GM12878 (cell line): Measurements from ENCODE around the gene TRAF3IP3. TPM values are rescaled to one million over a fixed set of nuclear protein-coding genes. Genes with fewer than 3 reads are reported as not detected.

ENCODE experiments used
- ATAC-seq: fragments of 200-7000 bp; cut with Tn5 transposase; 3 replicates; pipeline ENCODE4 v1.9.1; 2020; ENCODE audit warnings: mild to moderate bottlenecking, moderate library complexity
- BruUV-seq: library from RNA; stranded (reverse); fragments of 400-500 nt; replicated peaks from 2 replicates; lab custom pipeline; 2021; lab: Mats Ljungman, UMichigan
- CTCF ChIA-PET: fragments of 300-600 bp; sonication (Branson Sonifier 250); formaldehyde crosslinking; extraction: SDS; loops from one replicate; lab custom pipeline; 2021; ENCODE audit warnings: inconsistent platforms; lab: Yijun Ruan, JAX
- POLR2A ChIA-PET: fragments of 350-600 bp; formaldehyde crosslinking; extraction: SDS; loops from one replicate; lab custom pipeline; 2021; ENCODE audit warnings: inconsistent platforms; lab: Charles Lee
- RAD21 ChIA-PET: fragments of 300-600 bp; sonication (Branson Sonifier 250); formaldehyde crosslinking; loops from one replicate; lab custom pipeline; 2023; ENCODE audit warnings: antibody characterized with exemption; ENCODE audit not compliant: unreplicated experiment; lab: Charles Lee
- SMC1A ChIA-PET: fragments of 300-600 bp; sonication (Branson Sonifier 250); formaldehyde crosslinking; loops from one replicate; lab custom pipeline; 2023; ENCODE audit not compliant: unreplicated experiment, uncharacterized antibody; lab: Charles Lee
- DNase-seq: peaks from one replicate; pipeline ENCODE4 v3.0.0-alpha.2; 2011; ENCODE audit warnings: low read depth, low spot score
- FAIRE-seq: peaks from 3 replicates; lab custom pipeline; 2011; peaks lifted over from hg19 to GRCh38; lab: Jason Lieb, UNC
- H2AFZ ChIP-seq: 2 replicates; pipeline ENCODE4 v1.6.0; 2011; ENCODE audit warnings: low read depth, low read length, control low read depth; ENCODE audit not compliant: control insufficient read depth
- H3K27ac ChIP-seq: 2 replicates; pipeline ENCODE4 v1.5.1; 2011; ENCODE audit warnings: control low read depth; ENCODE audit not compliant: control insufficient read depth, insufficient read depth
- H3K27me3 ChIP-seq, 2 experiments: replicated peaks in 1 of 2; 2 replicates each; pipeline versions ENCODE4 v1.6.0 to v1.6.1; 2011; ENCODE audit warnings: low read length in 1 of 2; ENCODE audit not compliant: control insufficient read depth in 2 of 2, insufficient read depth in 2 of 2
- H3K36me3 ChIP-seq, 2 experiments: 2 replicates each; pipeline ENCODE4 v1.5.1; 2011; ENCODE audit warnings: low read length in 1 of 2; ENCODE audit not compliant: control insufficient read depth in 2 of 2, insufficient read depth in 2 of 2
- H3K4me1 ChIP-seq: 2 replicates; pipeline ENCODE4 v1.6.1; 2011; ENCODE audit warnings: mild to moderate bottlenecking, low read length, moderate library complexity, mixed read lengths; ENCODE audit not compliant: control insufficient read depth, insufficient read depth
- H3K4me2 ChIP-seq: 2 replicates; pipeline ENCODE4 v1.6.0; 2011; ENCODE audit warnings: control low read depth; ENCODE audit not compliant: control insufficient read depth, insufficient read depth
- H3K4me3 ChIP-seq: fragments of 200-600 bp; sonication (generic); 2 replicates; pipeline ENCODE4 v1.5.1; 2016
- H3K79me2 ChIP-seq: 2 replicates; pipeline ENCODE4 v1.6.0; 2011; ENCODE audit warnings: low read length; ENCODE audit not compliant: control insufficient read depth, insufficient read depth
- H3K9ac ChIP-seq: 2 replicates; pipeline ENCODE4 v1.8.0; 2011; ENCODE audit warnings: low read length, control low read depth, mixed read lengths; ENCODE audit not compliant: control insufficient read depth, insufficient read depth
- H3K9me3 ChIP-seq: replicated peaks from 3 replicates; pipeline ENCODE4 v1.5.1; 2011; ENCODE audit warnings: mild to moderate bottlenecking, low read length; ENCODE audit not compliant: control insufficient read depth, insufficient read depth
- H4K20me1 ChIP-seq: 2 replicates; pipeline ENCODE4 v1.6.0; 2011; ENCODE audit not compliant: control insufficient read depth, insufficient read depth
- BCL11A ChIP-seq: IDR thresholded peaks from 2 replicates; pipeline ENCODE4 v1.6.1; 2011; ENCODE audit warnings: low read depth, low read length
- CBX3 ChIP-seq: fragments of 200-600 bp; sonication (generic); IDR thresholded peaks from 2 replicates; pipeline ENCODE4 v1.6.1; 2016; ENCODE audit warnings: low read depth, borderline replicate concordance
- CHD1 ChIP-seq: IDR thresholded peaks from 2 replicates; pipeline ENCODE4 v1.6.1; 2012; ENCODE audit warnings: low read depth, low read length, improper control_type of control experiment
- EED ChIP-seq: sonication (generic); IDR thresholded peaks from 2 replicates; pipeline ENCODE4 v1.6.1; 2016; ENCODE audit warnings: antibody characterized with exemption, low read depth
- GABPA ChIP-seq: IDR thresholded peaks from 2 replicates; pipeline ENCODE4 v1.6.1; 2014; ENCODE audit warnings: antibody characterized with exemption, low read depth, mild to moderate bottlenecking, inconsistent platforms
- GATAD2B ChIP-seq: fragments of 450-650 bp; conservative IDR thresholded peaks from 2 replicates; pipeline ENCODE4 v1.6.1; 2017; ENCODE audit warnings: low read depth, mild to moderate bottlenecking, moderate library complexity
- JUNB ChIP-seq: IDR thresholded peaks from 2 replicates; pipeline ENCODE4 v1.6.1; 2016; ENCODE audit warnings: antibody characterized with exemption, mild to moderate bottlenecking
- MTA2 ChIP-seq: fragments of 450-650 bp; IDR thresholded peaks from 2 replicates; pipeline ENCODE4 v1.6.1; 2016; ENCODE audit warnings: low read depth, mild to moderate bottlenecking, moderate library complexity
- MYC ChIP-seq: IDR thresholded peaks from 2 replicates; pipeline ENCODE4 v1.6.1; 2011; ENCODE audit warnings: mild to moderate bottlenecking, low read length, moderate library complexity, inconsistent platforms; ENCODE audit not compliant: insufficient read depth, insufficient replicate concordance, insufficient read length, severe bottlenecking
- NRF1 ChIP-seq: conservative IDR thresholded peaks from 2 replicates; pipeline ENCODE4 v1.6.1; 2011; ENCODE audit warnings: mild to moderate bottlenecking, low read depth, low read length, improper control_type of control experiment
- PAX5 ChIP-seq: IDR thresholded peaks from 2 replicates; pipeline ENCODE4 v1.6.1; 2011; ENCODE audit warnings: low read depth, low read length, borderline replicate concordance
- RAD21 ChIP-seq: IDR thresholded peaks from 2 replicates; pipeline ENCODE4 v1.6.1; 2011; ENCODE audit warnings: mild to moderate bottlenecking, low read depth, low read length, moderate library complexity; ENCODE audit not compliant: insufficient read depth
- RFX5 ChIP-seq: IDR thresholded peaks from 2 replicates; pipeline ENCODE4 v1.6.1; 2011; ENCODE audit warnings: low read depth, low read length, improper control_type of control experiment
- RUNX3 ChIP-seq: IDR thresholded peaks from 2 replicates; pipeline ENCODE4 v1.6.1; 2012; ENCODE audit warnings: low read length, inconsistent platforms
- SUPT20H ChIP-seq: IDR thresholded peaks from 2 replicates; pipeline ENCODE4 v1.6.1; 2011; ENCODE audit warnings: low read depth, mild to moderate bottlenecking, low read length, moderate library complexity, borderline replicate concordance; ENCODE audit not compliant: control insufficient read depth
- TCF7 ChIP-seq: IDR thresholded peaks from 2 replicates; pipeline ENCODE4 v1.6.1; 2014; ENCODE audit warnings: antibody characterized with exemption, borderline replicate concordance
- WRNIP1 ChIP-seq: IDR thresholded peaks from 2 replicates; pipeline ENCODE4 v1.6.1; 2011; ENCODE audit warnings: low read depth, low read length, improper control_type of control experiment, borderline replicate concordance
- ZSCAN29 ChIP-seq: fragments of 450-650 bp; IDR thresholded peaks from 2 replicates; pipeline ENCODE4 v1.6.1; 2017; ENCODE audit warnings: mild to moderate bottlenecking, moderate library complexity
- WGBS: methylation state at CpG from one replicate; pipeline ENCODE4 v1.1.6; 2016; ENCODE audit warnings: low lambda C conversion rate; ENCODE audit not compliant: insufficient replicate concordance, insufficient coverage; ENCODE audit errors: missing lambda C conversion rate; 5-methylcytosine and 5-hydroxymethylcytosine counted together
- in situ Hi-C: fragments of 300-500 bp; cut with MboI; formaldehyde crosslinking; loops from 9 replicates; pipeline ENCODE4 v1.14.3; 2018; ENCODE audit warnings: mixed read lengths
- intact Hi-C: fragments of 100-400 bp; cut with micrococcal nuclease; formaldehyde crosslinking; loops from one replicate; pipeline ENCODE4 v1.14.2; 2022; ENCODE audit not compliant: unreplicated experiment
- polyA plus RNA-seq, 11 experiments: library from polyadenylated mRNA; depleted of rRNA in 4 of 11; unstranded in 6 of 11; stranded (reverse) in 5 of 11; fragments of >200 nt; fragmentation: Nextera tagmentation in 4 of 11; fragmentation: Illumina TruSeq in 1 of 11; extraction: Ambion mirVana in 4 of 11; extraction: Trizol in 1 of 11; gene quantifications; 1 replicate in 1 of 11; 2 replicates in 10 of 11; pipeline versions ENCODE4 v1.2.1 to v1.2.3, GENCODE V29; 2011 to 2016; ENCODE audit warnings: inconsistent platforms in 2 of 11, missing spikeins in 2 of 11, low read depth in 1 of 11
- total RNA-seq, 4 experiments: library from RNA; depleted of rRNA in 3 of 4; stranded (reverse); fragments of >200 nt in 3 of 4; fragmentation: Illumina TruSeq in 1 of 4; extraction: Trizol in 1 of 4; gene quantifications; 2 replicates each; pipeline versions ENCODE4 v1.2.1 to v1.2.3, GENCODE V29; 2013 to 2021
- TF ChIP-seq, protein P1 (sequence below): IDR thresholded peaks from 2 replicates; pipeline ENCODE4 v1.6.1; 2012; ENCODE audit warnings: low read depth, low read length, improper control_type of control experiment
- TF ChIP-seq, protein P2 (sequence below): IDR thresholded peaks from 2 replicates; pipeline ENCODE4 v1.6.1; 2012; ENCODE audit warnings: low read depth, low read length, improper control_type of control experiment
- TF ChIP-seq, protein P3 (sequence below), 3 experiments: IDR thresholded peaks in 2 of 3; conservative IDR thresholded peaks in 1 of 3; 2 replicates each; pipeline ENCODE4 v1.5.1; 2011; ENCODE audit warnings: low read depth in 3 of 3, low read length in 3 of 3, mild to moderate bottlenecking in 3 of 3, control low read depth in 2 of 3, moderate library complexity in 2 of 3, inconsistent platforms in 1 of 3, mixed read lengths in 1 of 3; ENCODE audit not compliant: control insufficient read depth in 2 of 3, insufficient read depth in 1 of 3; ENCODE audit errors: extremely low read depth in 1 of 3

Gene TRAF3IP3
- total and polyA plus RNA-seq, 10 of the 15 experiments (the other 5 are each of a cell fraction or from before 2014, with no cell fraction given): 61.6 to 121 (median 96.5) TPM

DNA sequence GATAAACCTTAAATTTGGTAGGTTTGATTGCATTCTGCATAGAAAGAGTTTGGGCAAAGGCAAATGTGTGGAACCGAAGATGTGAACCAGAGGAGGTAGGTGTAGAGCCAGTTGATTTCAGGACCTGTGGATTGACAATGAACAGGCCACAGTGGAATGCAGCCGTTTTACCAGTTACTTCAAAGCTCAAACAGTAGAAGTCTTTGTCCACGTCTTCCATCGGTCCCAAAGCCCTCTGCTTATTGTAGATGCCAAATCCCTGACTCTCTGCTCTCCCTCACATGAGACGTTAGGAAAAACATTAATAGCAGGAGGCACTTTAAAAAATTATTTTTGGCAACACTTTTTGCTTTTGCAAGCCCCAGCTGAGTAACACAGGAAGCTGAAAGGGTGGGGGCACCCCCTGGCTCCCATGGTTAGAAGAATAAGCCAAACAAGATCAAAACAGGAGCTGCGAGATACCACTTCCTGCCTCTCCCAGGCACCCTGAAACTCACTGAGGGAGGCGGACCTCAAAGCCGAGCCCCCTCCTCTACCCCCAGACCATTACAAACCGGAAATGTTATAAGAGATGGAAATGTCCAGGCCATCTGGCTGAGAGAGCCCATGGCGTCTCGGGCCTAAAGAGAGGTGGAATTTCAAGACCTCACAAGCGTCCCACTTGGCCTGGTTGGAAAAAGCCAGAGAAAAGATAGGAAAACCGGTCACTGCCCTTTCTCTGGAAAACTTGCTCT is 13.5 kb downstream of the TRAF3IP3 start:
- no TSS peak for BruUV-seq
- in situ Hi-C loops (no loop called here), intact Hi-C loops (loop anchor here (1.0 kb wide), 1 partner anchor 13 kb away; the partner anchor contains the start of gene TRAF3IP3)
- H3K27ac ChIP-seq: peak overlapping the region; percentile 93
- H3K4me2 ChIP-seq: peak overlapping the region; percentile 96
- H3K9me3 ChIP-seq: no peaks in the 10 kb centered on the region
- RAD21 ChIA-PET: interaction anchor here (0.7 to 5.4 kb wide), 16 partner anchors 11 to 166 kb away, joined by 3 to 188 read pairs (median 4); partner anchors contain the start of genes LAMB3, TRAF3IP3 and UTP25
- CTCF ChIA-PET: interaction anchor here (1.0 to 5.8 kb wide), 13 partner anchors 9 to 200 kb away, joined by 3 to 117 read pairs (median 6); partner anchors contain the start of genes HSD11B1, TRAF3IP3 and UTP25
- SMC1A ChIA-PET: interaction anchor here (0.9 to 5.6 kb wide), 10 partner anchors 15 to 203 kb away, joined by 3 to 282 read pairs (median 6); partner anchors contain the start of genes C1orf74, TRAF3IP3 and UTP25
- POLR2A ChIA-PET: interaction anchor here (0.8 to 5.2 kb wide), 7 partner anchors 11 to 94 kb away, joined by 3 to 107 read pairs (median 5); partner anchors contain the start of genes C1orf74, G0S2 and TRAF3IP3
- H3K9ac ChIP-seq: peak overlapping the region; percentile 74
- H3K4me3 ChIP-seq: peak overlapping the region; percentile 72
- H3K4me1 ChIP-seq: peaks cover 52% of the 10 kb centered on the region
- peaks cover 0 to 3% of the 10 kb centered on the region in 2 experiments; a peak in 2 of 4 replicates for H3K36me3 ChIP-seq
- ATAC-seq (peak; percentile 84), FAIRE-seq (peak; percentile 81), DNase-seq (peak; percentile 75)
- H2AFZ ChIP-seq: peak overlapping the region; percentile 5; the same call in 1 of the 2 replicates
- H3K27me3 ChIP-seq: no peaks in the 10 kb centered on the region
- peaks cover 16% of the 10 kb centered on the region for H3K79me2 ChIP-seq
- H4K20me1 ChIP-seq: no peaks in the 10 kb centered on the region
- under 1% methylated on average over 13 of the region's 13 CpGs for WGBS
- TF ChIP-seq RUNX3 (peak; percentile 92), JUNB (peak; percentile 43; the same call in 1 of the 2 replicates), NRF1 (no peak), EED (peak; percentile 94), TCF7 (peak; percentile 76; the same call in 1 of the 2 replicates), CHD1 (no peak), MYC (no peak), GABPA (peak; percentile 66), RAD21 (no peak), MTA2 (peak; percentile 70), WRNIP1 (no peak), CBX3 (no peak), BCL11A (0 out of 2 replicates have a peak, but pooled peaks have one; percentile 21), SUPT20H (no peak), RFX5 (no peak), PAX5 (0 out of 2 replicates have a peak, but pooled peaks have one; percentile 11), GATAD2B (peak; percentile 77), ZSCAN29 (no peak)
- TF ChIP-seq, protein P1, sequence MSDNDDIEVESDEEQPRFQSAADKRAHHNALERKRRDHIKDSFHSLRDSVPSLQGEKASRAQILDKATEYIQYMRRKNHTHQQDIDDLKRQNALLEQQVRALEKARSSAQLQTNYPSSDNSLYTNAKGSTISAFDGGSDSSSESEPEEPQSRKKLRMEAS: no peak
- TF ChIP-seq, protein P2, sequence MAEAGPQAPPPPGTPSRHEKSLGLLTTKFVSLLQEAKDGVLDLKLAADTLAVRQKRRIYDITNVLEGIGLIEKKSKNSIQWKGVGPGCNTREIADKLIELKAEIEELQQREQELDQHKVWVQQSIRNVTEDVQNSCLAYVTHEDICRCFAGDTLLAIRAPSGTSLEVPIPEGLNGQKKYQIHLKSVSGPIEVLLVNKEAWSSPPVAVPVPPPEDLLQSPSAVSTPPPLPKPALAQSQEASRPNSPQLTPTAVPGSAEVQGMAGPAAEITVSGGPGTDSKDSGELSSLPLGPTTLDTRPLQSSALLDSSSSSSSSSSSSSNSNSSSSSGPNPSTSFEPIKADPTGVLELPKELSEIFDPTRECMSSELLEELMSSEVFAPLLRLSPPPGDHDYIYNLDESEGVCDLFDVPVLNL: no peak
- TF ChIP-seq, protein P3, sequence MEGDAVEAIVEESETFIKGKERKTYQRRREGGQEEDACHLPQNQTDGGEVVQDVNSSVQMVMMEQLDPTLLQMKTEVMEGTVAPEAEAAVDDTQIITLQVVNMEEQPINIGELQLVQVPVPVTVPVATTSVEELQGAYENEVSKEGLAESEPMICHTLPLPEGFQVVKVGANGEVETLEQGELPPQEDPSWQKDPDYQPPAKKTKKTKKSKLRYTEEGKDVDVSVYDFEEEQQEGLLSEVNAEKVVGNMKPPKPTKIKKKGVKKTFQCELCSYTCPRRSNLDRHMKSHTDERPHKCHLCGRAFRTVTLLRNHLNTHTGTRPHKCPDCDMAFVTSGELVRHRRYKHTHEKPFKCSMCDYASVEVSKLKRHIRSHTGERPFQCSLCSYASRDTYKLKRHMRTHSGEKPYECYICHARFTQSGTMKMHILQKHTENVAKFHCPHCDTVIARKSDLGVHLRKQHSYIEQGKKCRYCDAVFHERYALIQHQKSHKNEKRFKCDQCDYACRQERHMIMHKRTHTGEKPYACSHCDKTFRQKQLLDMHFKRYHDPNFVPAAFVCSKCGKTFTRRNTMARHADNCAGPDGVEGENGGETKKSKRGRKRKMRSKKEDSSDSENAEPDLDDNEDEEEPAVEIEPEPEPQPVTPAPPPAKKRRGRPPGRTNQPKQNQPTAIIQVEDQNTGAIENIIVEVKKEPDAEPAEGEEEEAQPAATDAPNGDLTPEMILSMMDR (IDR thresholded peaks at IDR 0.05 in 2 of 3, conservative IDR thresholded peaks at IDR 0.05 in 1 of 3; ENCODE audit: control insufficient read depth in 2 of 3, extremely low read depth in 1 of 3, insufficient read depth in 1 of 3, low read depth in 3 of 3, low read length in 3 of 3): no peak
